Amniotic stem cell (primary cell): ENCODE data around the gene SHISA8.

Experiments used
- DNase-seq: peaks from one replicate; lab custom pipeline; 2025; lab: John Stamatoyannopoulos, UW

Gene SHISA8

GRCh38 chr22:41933411-41934177, 18.7 kb upstream of the SHISA8 start:
- DNase-seq = no peak

GRCh38 chr22:41932353-41932752, 17.5 kb upstream of the SHISA8 start:
- DNase-seq = no peak

DNA sequence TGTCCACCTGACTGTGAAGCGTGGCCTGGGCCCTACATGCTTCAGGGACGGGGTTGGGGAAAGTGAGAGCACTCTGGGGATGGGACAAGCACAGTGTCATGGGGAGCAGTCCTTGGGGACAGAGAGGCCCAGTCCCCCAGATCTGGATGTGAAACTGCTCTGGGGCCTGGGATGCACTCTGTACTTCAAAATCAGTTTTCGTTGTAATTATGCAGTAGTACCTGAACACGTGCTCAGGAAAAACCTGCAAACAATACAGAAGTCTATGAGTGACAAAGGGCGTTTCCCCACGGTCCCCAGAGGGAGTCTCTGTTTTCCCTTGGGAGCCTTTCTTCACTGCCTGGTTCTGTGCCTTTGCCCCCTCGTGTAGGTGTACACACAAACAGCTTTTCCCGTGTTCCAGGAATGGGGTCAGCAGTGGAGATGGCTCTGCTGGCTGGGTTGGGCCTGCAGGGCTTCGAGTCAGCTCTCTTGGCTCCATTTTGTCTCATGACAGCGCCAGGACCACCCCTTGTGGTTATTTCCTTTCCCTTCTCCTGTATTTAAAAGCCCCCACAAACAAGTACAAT, 16.9 kb upstream of the SHISA8 start:
- DNase-seq = no peak

GRCh38 chr22:41929418-41929810, 14.5 kb upstream of the SHISA8 start:
- DNase-seq = no peak

- no peak for DNase-seq
These were observed 13.9 kb upstream of the SHISA8 start for GRCh38 chr22:41928593-41929417.

DNA sequence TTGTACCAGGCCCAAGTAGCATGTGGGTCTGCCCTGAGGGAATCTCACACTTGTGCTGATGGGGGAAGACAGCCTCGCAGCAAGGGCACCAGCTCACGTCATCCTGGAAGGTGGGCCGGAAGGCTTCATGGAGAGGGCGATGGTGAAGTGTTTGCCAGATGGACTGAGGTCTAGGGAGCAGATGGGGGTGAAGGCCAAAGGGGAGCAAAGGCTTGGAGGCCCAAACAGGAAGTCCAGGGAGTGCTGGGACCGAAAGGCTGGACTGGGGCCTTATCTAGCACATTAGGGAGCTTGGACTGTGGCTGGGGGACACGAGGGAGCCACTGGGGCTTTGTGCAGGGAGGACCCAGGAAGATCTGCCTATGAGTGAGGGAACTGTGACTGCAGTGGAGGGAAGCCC, 12.9 kb upstream of the SHISA8 start:
- DNase-seq = no peak

DNA sequence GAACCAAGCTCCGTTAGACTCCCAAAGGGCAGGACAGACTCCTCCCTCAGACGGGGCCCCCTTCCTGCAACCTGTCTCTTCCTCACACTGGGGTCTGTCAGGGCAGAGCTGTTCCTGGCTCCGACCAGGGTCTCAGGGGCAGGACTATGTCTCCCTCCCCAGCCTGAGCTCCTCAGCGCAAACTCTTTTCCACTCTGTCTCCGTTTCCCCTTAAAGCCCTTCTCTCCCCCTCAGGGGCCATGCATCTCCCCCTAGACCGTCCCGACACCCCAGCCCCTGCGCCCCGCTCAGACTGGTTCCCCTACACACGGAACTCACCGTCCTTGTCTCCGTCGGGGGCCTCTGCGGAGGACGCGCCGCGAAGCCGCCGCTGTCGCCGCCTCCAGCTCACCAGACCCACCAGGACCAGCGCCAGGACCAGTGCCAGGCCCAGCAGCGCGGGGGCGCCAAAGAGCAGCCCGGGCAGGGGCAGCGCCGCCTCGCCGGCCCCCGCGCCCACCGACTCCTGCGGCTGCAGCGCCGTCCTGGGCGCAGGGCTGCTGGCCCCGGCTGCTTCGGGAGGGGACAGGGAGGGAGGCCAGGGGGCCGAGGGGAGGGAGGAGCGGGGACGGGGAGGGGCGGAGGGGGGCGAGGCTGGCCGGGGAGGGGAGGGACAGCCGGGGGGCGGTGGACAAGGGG, 11.0 kb upstream of the SHISA8 start:
- DNase-seq = peak; percentile 21

- DNase-seq = no peak
These were observed 8.9 kb upstream of the SHISA8 start for GRCh38 chr22:41923595-41924276.

- no peak for DNase-seq
These were observed 8.2 kb upstream of the SHISA8 start for GRCh38 chr22:41922940-41923594.

DNA sequence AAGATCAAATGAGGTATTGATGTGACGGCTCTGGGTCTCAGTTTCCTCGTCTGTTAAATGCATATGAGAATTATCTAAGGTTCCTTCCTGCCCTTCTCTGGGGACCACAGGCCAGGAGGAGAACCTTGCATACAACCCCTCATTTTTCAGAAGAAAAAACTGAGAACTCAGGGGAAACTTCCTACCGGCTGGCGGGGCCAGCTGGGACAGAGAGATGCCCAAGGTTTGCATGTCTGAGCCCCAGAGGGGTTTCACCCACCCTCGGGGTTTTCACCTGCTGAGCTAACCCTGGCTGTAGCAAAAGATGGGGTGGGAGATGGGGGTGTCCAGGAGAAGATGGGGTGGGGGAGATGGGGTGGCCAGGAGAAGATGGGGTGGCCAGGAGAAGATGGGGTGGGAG, 7.5 kb upstream of the SHISA8 start:
- DNase-seq = no peak

DNA sequence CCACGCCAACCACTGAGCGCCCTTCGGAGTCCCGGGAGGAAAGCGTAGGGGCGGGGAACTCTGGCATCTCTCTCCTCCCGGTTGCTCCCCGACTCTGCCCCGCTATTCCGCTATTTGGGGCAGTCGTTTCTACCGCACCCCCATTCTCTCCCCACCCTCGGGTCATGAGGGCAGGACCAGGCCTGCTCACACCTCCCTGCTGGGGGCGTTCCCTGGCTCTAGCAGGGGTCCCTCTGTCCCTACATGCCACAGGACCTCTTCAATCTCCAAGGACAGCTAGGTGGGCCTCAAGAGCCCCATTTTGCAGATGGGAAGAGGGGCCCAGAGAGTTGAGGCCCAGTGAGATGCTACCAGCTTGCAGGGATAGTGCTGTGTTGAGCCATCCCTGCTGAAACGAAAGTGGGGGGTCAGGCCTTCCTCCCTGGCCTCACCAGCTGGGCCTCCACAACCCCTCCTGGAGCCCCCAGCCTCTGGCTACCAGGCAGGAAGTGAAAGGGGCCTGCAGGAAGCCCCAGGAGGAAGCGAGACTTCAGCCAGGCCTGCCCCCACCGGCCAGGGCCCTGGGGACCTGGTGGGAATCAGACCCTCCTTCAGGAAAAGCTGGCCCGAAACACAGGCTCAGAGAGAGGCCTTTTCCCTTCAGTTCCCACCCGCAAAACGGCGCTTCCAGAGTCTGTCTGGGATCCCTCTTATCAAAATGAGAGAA, 5.5 kb upstream of the SHISA8 start:
- DNase-seq = no peak

DNA sequence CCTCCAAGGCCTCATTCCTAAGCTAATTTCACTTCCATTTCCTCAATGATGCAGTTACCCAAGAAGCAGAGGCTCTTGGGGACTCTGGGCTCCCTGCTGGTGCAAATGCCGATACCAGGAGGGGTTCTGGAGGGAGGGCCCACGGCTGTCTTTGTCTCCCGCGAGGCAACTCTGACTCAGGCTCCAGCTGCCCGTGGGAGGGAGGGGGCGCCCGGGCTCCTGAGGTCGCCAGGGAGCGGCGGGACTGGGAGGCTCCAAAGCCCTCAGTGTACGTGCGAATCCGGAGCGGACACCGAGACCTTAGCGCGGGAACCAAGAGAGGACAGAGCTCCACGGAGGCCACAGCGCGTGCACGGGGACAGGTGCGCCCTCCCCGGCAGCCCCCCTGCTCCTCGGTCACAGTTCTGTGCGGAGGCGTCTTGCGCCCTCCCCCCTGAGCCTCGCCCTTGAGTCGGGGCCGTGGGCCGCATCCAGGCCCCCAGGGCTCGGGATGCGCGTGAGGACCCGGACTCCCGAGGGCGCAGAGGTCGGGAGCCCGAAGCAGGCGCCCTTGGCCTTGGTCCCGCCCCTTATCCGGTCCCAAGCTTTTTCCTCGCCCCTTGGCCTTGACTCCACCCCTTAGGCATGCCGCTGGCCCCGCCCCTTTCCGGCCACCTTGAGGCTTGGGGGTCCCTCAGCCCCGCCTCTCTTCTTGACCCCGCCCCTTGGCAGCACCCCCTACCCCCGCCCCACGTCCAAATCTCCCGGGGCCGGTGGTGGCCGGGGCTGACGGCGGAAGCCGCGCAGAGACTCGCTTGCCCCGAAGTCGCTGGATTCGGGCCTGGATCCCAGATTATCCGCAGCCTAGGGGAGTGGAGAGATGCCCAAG, 4.7 kb upstream of the SHISA8 start:
- DNase-seq = no peak

- no peak for DNase-seq
These were observed 3.3 kb upstream of the SHISA8 start for GRCh38 chr22:41917903-41918791.

DNA sequence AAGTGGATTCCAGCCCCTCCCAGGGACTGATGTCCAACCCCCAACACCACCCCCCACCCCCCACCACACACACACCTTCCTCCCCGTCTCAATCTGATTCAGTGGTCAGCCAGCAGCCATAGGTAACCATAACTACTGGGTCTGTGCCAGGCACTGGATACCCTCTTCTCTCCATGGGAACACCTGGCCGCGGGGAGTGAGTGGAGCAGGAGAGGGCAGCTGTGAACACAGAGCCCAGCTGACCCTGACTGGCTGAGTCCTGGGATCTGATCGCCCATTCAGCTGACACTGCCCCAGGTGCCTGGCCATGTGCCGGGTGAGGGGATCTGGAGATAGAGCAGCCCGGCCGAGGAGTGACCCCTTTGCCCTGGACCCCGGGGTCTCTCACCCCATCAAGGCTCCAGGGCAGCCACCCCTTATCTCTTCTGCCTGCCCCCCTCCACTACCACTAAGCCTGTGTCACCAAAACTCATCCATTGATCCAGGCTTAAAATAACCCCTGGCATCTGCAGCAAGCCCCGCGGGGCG, 2.6 kb upstream of the SHISA8 start:
- DNase-seq = no peak

DNA sequence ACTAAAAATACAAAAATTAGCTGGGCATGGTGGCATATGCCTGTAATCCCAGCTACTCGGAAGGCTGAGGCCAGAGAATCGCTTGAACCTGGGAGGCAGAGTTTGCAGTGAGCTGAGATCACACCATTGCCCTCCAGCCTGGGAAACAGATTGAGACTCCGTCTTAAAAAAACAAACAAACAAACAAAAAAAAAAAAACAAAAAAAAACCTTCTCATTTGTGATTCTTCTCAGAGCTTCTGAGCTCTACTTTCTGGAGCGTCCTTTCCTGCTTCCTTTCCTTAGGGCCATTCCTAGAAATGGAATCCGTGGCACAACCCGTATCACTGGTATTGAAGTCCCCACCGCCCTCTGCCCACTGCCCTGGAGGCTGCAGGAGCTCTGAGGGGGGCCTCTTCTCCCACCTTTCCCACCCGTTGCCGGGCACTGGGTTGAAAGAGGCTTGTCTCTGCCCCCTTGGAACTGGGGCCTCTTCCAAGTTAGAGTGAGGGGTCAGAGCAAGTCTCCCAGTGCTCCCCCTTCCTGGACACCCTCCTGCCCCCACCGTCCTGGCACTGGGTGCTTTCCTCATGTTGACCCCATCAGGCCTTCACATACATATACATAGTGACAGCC, 2.0 kb upstream of the SHISA8 start:
- no peak for DNase-seq

DNA sequence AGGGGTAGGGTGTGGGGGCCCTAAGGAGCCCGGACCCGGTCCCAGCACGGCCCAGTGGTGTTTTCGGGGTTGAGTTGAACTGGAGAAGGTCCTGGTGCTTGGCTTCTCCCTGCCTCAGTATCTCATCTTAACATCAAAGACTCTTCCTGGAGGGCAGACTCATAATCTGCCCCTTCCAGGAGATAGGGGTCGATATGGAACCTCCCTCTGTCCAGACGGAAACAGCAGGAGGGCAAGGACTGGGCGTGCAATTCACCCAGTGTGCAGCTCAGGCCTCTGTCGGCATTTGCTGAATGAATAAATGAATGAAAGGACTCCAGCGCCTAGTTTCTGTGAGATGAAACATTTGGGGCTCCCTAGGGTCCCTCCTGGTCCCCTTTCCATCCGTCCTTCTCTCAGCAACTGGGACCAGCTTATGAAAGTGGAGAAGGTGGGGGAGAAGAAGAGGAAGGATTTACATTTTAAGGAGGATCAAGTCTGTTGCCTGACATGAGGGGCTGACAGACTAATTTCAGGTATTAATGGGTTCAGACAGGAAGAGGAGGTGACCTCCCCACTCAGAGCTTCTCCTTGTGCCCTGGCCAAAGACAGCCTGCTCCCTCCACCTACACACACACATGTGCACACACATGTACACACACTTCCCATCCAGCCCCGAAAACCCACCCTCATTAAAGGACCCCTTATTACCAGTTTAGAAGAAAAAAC, 1.1 kb upstream of the SHISA8 start:
- DNase-seq = no peak

- DNase-seq = no peak
These were observed 251 bp downstream of the SHISA8 start for GRCh38 chr22:41914611-41915034.
